ENCODE data around the gene ANKRD35.
"Not testable (repeated sequence)": the region's sequence is repeated elsewhere in the genome, so short reads cannot be mapped to it uniquely, and the experiment has no call there.

The ANKRD35 gene

GRCh38 chr1:145849356-145850160, 36.1 kb downstream of the ANKRD35 start:
- no peak for DNase-seq

DNA sequence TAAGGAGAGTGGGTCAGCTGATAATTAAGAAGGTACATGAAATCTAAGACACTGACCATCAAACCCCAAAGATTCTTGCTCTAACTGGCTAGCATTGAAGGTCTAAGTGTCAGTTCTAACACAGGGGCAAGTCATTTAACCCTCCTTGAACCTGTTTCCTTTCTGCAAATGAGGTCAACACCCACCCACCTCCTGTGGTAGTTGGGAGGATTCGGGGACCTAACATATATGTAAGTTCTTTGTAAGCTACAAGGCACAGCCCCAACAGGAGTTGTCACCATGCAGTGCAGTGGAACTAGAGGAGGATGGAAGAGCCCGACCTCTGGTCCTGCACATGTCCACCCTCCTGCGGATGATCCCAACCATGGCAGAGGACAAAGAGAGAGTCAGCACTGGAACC, 37.8 kb downstream of the ANKRD35 start:
- no peak for DNase-seq

GRCh38 chr1:145846201-145846612, 39.5 kb downstream of the ANKRD35 start:
- peak; percentile 39 for DNase-seq

DNA sequence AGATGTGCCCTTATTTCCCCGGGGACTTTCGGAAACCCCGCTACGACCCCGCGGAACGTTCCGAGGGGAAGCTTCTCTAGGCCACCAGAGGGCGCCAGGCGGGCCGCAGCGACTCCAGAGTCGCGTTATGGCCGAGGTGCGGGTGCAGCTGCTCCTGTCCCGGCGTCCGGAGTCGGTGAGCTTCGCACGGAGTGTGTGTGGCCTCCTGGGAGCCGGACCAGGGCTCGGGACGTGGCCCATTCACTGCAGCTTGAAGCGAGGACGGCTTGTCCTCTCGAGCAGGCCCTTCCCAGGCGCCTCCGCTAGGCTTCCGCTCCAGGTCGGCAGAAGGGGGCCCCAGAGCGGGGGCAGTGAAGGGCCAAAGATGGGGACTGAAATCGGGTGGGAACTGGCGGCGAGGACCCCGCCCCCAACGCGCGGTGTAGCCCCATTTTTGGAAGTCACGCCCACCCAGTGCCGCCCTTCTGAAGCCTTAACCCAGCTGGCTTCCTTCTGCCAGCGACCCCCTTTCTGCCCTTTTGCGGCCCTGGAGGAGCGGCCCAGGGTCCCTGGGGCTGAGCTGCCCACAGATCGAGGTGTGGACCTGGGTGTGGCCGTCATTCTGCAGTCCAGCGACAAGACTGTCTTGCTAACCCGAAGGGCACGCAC, 40.0 kb downstream of the ANKRD35 start, which contains the start of gene NUDT17:
TSS of gene NUDT17 (plus strand) at position 117 of the 648 bp plus-strand sequence. CDS start at position 128, 11 bp downstream.
- peak; percentile 81 for DNase-seq

DNA sequence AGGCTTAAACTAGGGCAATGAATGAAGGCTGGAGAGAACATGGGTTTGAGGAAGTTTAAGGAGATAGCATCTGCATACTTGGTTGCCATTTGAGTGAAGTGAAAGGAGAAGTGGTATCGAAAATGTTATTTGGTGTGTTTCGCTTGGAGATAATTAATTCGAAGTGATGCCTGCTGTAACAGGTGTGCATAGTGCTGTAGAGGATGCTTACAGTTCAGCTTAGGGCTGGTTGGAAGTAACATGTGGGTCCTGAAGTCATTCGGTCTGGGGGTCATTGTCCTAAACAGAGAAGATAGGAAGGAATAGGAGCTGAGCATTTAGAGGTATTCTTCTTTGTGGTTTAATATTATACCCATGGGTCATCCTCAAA, 40.5 kb downstream of the ANKRD35 start:
- DNase-seq, result no peak

DNA sequence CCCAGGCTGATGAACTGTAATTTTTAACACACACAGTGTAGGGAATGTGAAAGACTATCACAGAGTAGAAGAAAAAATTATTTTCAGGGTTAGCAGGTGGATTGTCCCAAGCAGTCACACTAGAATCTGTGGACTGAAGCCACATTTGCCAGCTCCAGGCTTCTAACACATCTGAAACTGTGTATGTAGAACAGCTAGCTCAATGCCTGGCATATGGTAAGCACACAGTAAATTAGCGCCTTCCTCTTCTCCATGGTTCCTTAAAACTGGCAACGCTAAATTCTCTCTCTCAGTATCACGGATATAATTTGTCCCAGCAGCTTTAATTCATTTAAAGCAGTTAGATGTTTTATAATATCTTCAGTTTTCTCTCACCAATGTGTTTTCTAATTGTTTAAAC, 42.6 kb downstream of the ANKRD35 start:
- DNase-seq, result no peak

GRCh38 chr1:145837656-145838055, 48.0 kb downstream of the ANKRD35 start:
- DNase-seq, result no peak

- DNase-seq, result not testable (repeated sequence)
These were observed 54.9 kb downstream of the ANKRD35 start for GRCh38 chr1:145830810-145831209.

DNA sequence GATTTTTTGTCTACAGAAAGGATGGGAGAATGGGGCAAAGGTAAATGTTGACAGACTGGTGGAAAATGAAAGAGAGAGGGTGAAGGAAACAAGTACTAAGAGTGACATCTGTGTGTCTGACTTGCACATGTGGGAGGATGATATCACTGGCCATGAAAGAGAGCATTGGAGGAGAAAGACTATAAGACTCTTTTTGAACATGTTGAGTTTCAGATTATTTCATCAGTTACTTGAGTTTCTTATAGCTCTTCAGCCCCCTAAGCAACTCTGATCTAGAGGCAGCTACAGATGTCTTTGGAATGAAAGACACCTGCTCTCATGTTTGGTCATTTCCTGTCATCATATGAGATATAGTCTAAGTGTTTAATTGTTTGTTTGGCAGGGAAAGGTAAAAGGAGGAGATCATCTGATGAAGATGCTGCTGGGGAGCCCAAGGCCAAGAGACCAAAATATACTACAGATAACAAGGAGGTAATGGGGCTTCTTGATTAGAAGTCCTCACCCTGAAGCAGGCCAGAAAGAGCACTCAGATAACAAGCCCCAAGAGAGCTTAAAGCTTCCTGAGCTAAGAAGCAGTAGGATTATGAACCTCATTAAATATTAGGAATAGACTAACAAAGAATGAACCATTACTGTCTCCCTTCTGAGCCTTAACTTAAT, 57.2 kb downstream of the ANKRD35 start:
- DNase-seq, result no peak

DNA sequence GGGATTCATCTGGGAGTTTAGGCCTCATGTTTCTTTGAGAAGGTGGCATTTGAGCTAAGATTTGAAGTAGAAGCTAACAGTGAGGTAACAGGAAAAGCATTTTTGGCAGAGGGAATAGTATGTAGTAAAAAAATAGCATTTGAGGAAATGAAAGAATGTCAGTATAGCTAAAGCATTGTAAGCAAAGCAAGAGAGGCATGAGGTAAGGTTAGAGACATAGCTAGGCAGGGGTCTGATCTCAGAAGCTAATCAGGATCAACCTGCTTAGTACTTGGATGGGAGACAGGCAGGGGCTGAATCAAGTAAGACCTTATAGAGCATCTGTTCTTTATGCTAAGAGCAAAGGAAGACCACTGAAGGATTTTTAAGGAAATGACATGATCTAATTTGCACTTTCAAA, 57.7 kb downstream of the ANKRD35 start:
- DNase-seq, result no peak

DNA sequence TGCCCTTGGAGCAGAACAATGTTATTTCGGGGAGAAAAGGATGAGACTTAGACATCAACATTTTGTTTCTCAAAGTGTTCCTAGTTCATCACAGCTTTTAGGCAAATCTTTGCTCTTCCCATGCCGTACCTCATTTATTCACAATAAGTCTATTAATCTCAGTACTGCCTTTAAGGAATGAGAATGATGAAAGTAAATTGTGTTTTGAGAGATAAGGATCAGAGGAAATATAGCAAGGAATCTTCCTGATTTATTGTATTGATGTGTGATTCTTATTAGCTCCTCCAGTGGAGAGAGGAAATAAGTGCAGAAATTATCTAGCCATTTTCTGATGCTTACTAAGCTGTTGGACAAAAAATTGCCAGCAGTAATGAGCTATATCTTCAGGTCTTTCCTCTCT, 59.6 kb downstream of the ANKRD35 start:
- no peak for DNase-seq

- DNase-seq, result no peak
These were observed 61.2 kb downstream of the ANKRD35 start for GRCh38 chr1:145824499-145824842.

DNA sequence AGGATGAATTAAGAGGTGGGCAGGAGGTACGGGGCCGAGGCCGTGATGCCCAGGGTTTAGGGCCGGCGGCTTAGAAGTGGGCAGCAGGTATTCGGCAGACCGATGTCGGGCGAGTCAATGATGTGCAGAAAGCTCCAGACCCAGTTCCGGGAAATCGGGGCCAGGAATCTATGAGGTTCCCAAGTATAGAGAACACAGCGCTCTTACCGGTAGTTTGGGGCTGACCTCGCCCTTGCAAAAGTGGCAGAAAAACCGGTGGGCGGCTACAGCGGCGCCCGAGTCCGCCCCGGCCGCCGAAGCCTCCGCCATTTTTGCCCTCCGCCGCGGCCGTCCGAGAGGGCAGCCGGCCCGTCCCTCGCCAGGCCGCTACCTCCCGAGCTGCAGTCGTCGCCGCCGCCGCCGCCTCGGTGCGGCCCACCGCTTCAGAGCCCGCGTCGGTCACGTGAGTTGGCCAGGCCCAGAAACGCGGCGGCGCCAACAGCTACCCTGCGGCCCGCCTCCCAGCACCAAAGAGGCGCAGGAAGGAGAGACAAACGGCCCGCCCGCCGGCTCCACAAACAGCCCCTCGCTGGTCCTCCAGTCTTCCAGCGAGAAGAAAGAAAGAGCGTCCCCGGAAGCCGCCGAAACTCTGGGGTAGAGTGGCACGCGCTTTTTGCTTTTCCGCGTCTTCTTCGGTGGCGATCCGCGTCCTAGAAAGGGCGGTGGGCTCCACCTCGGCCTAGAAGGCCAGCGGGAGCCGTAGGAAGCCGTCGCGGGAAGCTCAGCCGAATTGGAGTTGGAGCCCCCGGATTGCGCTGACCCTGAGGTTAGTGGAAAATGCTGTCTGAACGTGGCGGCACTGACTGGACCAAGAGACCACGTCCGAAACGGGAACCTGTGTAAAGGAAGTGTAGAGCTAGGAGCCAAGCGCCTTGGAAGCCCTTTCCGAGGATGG, 61.8 kb downstream of the ANKRD35 start, which contains the start of the genes POLR3C and RNF115:
TSS of gene POLR3C (plus strand) at position 636 of the 934 bp plus-strand sequence. CDS start 1,577 bp downstream, outside the sequence.
TSS of gene RNF115 (minus strand) at position 531 of the 934 bp plus-strand sequence. CDS start at position 309, 222 bp downstream.
- peak; percentile 85 for DNase-seq

GRCh38 chr1:145822779-145823331, 62.8 kb downstream of the ANKRD35 start:
- DNase-seq, result not testable (repeated sequence)

GRCh38 chr1:145818095-145818494, 67.6 kb downstream of the ANKRD35 start:
- not testable (repeated sequence) for DNase-seq
